ENCODE data around the gene CFAP46. TPM values are rescaled to one million over a fixed set of nuclear protein-coding genes. Genes with fewer than 3 reads are reported as not detected.
"Not testable (repeated sequence)": the region's sequence is repeated elsewhere in the genome, so short reads cannot be mapped to it uniquely, and the experiment has no call there.

CFAP46 gene
- total RNA-seq, 1 donor from 2014 or later: 0.85 TPM

- no peak for DNase-seq
Measured at GRCh38 chr10:132860532-132860931, 81.8 kb downstream of the CFAP46 start.

GRCh38 chr10:132859084-132859855 lies 83.1 kb downstream of the CFAP46 start:
- no peak for DNase-seq

DNA sequence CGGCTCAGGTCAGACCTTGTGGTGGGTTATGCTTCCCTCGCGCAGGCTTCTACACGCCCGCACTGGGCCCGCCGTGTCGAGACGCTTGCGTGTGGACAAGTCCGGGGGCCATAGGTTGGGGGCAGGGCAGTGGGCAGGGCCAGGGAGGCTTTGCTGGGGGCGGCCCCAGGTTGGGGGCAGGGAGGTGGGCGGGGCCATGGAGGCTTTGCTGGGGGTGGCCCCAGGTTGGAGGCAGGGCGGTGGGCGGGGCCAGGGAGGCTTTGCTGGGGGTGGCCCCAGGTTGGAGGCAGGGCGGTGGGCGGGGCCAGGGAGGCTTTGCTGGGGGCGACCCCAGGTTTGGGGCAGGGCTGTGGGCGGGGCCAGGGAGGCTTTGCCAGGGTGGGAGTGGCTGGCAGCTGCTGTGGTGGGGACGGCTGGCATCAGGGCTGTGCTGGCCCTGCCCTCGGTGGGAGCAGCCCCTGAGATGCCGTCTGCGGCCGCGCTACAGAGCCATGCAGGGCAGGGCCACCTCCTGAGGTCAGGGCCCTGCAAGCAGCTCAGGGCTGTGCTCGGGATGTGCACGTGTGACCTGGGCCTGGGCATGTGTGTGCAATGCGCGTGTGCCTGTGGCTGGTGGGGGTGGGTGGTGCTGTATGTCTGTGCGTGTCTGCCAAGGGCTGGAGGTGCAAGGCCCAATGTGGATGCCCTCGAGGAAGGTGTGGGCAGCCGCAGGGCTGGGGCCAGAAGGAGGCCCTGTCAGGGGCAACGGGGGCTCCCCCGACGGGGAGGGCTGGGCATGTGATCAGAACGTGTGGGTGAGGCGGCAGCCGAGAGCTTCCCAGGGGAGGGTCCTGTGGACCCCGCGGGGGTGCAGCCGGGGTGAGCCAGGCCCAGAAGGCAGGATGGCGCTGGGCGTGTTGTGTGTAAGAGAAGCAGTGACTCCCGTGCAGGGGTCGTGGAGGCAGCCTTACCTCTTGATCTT lies 84.0 kb downstream of the CFAP46 start:
- no peak for DNase-seq

GRCh38 chr10:132856869-132857524 lies 85.4 kb downstream of the CFAP46 start:
- DNase-seq: no peak

GRCh38 chr10:132855889-132856288 lies 86.5 kb downstream of the CFAP46 start:
- no peak for DNase-seq

GRCh38 chr10:132851451-132851850 lies 90.9 kb downstream of the CFAP46 start:
- no peak for DNase-seq

DNA sequence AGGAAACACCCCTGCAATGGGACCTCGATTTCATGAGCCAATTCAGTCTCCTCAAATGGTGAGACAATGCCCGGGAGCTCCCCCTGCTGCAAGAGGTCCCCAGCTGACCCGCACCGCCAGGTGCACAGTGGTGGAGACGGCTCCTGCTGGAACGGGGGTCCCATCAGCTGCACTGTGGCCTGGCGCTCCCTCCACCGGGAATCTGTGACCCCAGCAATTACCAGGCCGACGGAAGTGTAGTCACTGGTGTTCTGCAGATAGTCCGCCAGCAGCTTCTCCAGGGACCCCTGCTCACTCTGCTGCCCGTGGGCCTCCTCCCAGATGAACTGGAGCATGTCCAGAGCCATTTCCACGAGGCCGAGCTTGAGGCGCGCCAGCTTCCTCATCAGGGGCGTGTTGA lies 91.5 kb downstream of the CFAP46 start:
- DNase-seq: no peak

DNA sequence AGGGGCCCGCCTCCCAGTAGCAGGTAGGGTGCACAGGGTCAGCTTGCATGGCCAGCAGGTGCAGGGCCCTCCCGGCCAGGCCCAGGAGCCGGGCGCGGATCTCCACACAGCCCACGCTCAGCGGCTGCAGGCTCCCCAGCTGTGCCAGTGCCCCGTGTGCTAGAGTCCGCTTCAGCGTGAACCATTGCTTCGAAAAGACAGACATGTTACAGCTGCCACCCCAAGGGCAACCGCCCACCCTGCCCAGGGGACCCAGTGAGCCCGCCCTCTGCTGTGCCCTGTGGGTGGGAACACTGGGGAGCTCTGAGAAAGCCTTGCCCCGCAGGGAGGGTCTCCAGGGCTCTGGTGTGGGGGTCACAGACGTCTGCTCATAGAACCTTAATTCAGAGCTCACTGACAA lies 92.1 kb downstream of the CFAP46 start:
- DNase-seq: no peak

DNA sequence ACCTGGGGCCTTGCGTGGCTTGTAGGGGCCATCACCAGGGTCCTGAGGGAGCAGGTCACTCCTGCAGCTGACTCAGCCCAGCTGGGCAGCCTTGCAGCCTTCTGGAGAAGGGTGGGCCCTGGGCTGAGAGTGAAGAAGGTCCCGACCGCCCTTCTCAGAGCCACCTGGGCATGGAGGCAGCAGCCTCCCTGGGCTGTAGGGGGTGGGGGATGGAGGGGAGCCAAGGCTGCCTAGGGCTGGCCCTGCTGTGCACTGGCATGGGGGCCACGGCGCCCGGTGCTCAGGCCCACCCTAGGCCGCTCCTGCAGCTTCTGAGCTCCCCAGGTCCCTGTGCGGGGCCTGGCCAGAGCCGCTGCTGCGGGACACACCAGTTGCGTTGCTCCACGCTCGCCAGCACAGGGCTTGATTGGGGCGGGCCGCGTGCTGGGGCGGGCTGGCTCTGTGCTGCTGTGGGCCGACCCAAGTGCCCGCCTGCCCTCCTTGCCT lies 92.8 kb downstream of the CFAP46 start:
- no peak for DNase-seq

DNA sequence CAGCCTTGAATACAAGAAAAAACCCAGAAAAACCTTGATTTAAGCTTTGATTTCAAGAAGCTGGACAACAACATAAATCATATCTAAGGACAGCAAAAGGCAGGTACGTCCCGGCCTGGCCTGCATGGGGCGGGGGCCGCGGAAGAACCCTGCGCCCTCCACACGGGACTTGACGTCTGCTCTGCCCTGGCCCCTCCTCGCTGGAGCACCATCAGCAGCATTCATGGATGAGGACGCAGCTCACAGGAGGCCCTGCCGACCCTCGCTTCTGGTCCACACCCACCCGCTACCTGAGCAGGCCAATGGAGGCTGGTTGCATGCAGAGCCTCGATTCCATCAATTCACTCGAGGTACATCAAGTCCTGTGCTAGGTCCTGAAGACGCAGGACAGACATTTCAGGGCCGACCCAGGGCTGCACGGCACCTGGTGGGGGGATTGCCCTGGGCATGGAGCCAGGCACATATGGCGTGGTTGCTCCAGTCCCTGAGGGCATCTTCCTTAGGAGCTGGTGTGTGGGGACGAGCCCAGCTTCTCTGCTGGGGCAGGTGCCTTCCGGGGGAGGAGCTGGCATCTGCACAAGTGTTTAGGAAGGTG lies 93.3 kb downstream of the CFAP46 start:
- no peak for DNase-seq

- no peak for DNase-seq
Measured at GRCh38 chr10:132848291-132848701, 94.1 kb downstream of the CFAP46 start.

DNA sequence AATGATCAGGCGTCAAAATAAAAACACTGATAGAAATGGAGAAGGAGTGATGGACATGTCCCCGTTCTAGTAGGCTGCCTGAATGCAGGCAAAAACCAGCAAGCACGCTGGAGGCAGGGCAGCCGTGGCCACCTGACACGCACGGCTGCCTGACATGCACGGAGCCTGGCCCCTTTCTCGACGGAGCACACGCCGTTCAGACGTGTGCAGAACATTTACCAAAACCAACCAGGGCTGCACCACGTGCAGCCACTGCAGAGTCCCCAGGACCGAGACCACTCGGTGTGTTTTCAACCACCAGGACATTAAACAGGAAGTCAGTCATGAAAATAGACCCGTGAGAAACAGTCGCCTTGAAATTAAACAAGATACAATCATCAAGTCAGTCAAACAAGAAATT lies 94.5 kb downstream of the CFAP46 start:
- no peak for DNase-seq

DNA sequence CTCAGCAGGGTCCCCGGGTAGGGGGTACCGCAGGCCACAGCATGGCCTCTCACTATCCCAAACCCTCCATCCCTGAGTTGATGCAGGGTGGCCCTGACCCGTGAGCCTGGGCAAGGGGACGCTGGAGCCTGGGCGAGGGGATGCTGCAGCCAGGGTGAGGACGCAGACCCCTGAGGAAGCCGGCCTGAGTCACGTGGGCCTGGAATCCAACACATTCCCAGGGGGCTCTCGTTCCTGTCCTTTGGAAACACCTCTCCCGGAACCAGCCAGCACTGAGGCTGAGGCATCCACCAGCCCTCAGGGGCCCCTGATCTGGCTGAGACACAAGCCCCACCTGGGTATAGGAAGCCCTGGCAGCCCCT lies 95.0 kb downstream of the CFAP46 start:
- DNase-seq: no peak

DNA sequence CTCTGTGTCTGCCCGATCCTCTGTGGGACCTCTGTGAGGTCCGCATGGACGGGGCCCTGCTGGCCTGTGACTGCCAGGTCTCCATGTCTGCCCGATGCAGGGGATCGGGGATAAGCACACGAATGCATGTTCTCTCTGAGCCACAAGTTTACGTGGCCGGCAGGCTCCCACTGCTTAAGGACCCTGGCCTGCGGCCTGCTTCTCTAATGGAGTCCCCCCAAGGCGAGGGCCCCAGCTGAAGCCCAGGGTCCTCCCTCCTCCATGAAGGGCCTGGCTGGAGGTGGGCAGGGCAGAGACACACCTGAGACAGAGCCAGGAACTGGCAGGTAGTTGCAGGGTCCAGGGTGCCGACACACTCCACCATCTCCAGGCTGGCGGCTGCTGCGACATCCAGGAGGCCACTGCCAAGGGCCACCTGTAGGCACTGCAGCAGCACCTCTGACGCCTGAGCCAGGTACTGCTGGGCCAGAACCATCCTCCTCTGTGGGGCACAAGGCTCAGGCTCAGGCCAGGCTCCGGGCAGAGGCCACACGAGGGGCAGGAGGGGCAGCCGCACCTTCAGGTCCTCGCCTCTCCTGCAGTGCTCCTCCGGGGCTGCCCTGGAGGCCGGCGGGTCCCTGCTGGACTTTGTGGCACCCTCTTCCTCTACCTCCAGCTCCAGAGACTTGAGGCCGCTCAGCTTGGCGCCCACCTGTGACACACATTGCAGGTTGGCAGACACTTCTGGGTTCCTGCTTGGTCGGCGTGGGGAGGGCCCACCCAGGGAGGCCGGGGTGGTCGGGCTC lies 95.5 kb downstream of the CFAP46 start:
- DNase-seq: no peak

DNA sequence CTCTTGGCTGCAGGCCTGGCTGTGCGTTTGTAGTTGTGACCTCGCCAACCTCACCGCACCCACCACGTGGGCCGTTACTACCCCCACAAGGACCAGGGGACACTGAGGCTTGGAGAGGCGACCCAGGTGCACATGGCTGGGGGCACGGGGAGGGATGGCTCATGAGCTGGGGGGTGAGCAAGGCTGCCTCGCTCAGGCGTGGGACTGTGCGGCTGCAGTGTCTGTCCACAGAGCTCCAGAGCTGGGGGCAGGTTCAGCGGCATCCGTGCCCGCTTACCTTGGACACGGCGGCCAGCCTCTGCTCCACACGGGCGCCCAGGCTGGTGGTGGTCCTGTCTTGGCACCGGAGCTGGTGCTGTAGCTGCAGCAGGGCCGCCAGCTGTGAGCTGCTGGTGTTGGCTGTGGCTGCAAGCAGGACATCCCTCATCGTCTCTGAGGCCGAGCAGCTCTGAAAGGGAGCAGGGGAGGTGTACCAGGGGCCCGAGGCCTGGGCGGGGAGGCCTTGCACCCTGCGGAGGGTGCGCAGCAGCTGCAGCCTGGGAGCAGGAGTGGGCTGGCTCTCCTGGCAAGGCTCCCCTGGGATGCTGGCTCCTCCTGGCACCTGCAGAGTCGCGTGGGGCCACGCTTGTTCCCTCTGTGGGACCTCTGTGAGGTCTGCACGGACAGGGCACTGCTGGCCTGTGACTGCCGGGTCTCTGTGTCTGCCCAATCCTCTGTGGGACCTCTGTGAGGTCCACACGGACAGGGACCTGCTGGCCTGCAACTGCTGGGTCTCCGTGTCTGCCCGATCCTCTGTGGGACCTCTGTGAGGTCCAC lies 96.4 kb downstream of the CFAP46 start:
- DNase-seq: no peak

DNA sequence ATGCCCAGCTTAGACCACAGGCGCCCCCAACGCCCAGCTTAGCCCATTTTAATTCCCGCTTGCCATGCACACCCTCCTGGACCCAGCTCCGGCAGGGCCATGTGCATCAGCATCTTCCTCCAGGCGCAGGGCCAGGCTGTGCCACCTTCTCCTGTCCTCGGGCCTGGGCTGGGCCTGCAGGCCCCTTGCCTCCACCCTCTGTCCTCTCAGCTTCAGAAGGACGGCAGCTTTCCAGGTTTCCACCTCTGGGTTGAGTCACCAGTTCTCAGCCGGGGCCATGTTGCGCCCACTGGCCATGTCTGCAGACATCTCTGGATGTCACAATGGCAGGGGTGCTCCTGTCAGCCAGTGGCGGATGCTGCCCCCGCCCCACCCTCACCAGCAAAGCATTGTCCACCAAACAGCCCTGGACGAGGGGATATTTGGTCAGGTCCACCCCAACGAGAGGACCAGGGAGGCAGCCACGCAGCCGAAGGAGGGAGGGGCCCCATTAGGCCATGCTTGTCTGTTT lies 97.3 kb downstream of the CFAP46 start:
- DNase-seq: no peak

DNA sequence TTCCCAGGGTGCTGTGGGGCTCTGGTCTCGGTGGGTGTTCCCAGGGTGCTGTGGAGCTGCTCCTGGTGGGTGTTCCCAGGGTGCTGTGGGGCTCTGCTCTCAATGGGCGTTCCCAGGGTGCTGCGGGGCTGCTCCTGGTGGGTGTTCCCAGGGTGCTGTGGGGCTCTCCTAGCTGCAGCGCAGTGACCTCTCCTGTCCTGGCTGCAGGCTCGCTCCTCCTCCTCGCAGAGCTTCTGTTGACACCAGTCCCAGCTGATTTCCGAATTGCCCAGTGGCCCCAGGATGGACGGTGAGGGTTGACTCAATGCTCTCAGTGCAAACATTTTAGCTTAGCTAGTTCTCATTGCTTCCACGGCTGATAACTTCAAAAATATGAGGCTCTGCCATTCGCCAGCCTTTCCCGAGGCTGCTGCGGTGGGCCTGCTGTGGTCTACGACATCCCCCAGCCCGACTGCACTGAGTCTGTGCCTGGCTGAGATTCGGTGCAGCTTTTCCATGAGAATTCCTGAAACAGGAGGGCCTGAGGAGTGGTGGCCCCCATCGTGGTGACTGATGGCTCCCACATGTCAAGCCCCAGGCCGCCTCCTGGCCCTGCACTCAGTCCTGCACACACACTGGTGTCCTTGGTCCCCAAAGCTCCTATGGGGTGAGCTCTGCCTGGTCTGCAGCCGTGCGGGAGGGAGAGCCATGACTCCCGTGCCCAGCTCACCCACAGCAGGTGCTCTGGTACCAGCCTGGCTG lies 98.1 kb downstream of the CFAP46 start:
- DNase-seq: no peak

DNA sequence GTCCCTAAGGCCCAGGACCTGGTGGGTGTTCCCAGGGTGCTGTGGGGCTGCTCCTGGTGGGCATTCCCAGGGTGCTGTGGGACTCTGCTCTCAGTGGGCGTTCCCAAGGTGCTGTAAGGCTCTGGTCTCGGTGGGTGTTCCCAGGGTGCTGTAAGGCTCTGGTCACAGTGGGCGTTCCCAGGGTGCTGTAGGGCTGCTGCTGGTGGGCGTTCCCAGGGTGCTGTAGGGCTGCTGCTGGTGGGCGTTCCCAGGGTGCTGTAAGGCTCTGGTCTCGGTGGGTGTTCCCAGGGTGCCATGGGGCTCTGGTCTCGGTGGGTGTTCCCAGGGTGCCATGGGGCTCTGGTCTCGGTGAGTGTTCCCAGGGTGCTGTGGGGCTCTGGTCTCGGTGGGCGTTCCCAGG lies 99.1 kb downstream of the CFAP46 start:
- DNase-seq: not testable (repeated sequence)

GRCh38 chr10:132842397-132842796 lies 100.0 kb downstream of the CFAP46 start:
- DNase-seq: no peak

DNA sequence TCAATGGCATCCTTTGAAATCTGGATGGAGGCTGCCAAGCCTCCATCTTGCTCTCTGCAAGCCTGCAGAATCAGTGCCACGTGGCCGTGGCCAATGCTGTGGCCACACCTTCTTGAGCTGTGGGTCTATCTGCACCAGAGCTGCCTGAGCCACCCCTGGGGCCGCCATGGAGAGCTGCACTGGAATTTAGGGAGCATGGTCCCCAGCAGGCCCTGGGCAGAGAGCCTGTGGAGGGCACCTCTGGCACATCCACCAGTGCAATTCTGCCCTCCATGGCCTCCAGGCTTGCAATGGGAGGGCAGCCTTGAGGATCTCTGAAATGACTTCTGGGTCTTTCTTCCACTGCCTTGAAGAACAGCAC lies 100.8 kb downstream of the CFAP46 start:
- no peak for DNase-seq
